Osteoblast (primary cell): Measurements from ENCODE around the gene MESD. TPM values are rescaled to one million over a fixed set of nuclear protein-coding genes. Genes with fewer than 3 reads are reported as not detected.

ENCODE experiments used
- DNase-seq: peaks from one replicate; pipeline ENCODE4 v3.0.0; 2011; ENCODE audit warnings: low spot score, mixed read lengths; ENCODE audit not compliant: insufficient read length; ENCODE audit errors: missing footprints
- H2AFZ ChIP-seq: 2 replicates; pipeline ENCODE4 v1.6.0; 2011; ENCODE audit warnings: mild to moderate bottlenecking, low read length
- H3K27ac ChIP-seq: 2 replicates; pipeline ENCODE4 v1.5.1; 2011; ENCODE audit warnings: mild to moderate bottlenecking, low read depth, low read length, moderate library complexity
- H3K27me3 ChIP-seq: 2 replicates; pipeline ENCODE4 v1.6.0; 2012; ENCODE audit warnings: mild to moderate bottlenecking, control low read depth, inconsistent platforms, low read length, moderate library complexity; ENCODE audit not compliant: insufficient read depth
- H3K36me3 ChIP-seq: 2 replicates; pipeline ENCODE4 v1.5.1; 2011; ENCODE audit warnings: mild to moderate bottlenecking, low read length, control low read depth, moderate library complexity; ENCODE audit not compliant: insufficient read depth
- H3K4me1 ChIP-seq: 2 replicates; pipeline ENCODE4 v1.5.1; 2011; ENCODE audit warnings: mild to moderate bottlenecking, low read length, control low read depth, moderate library complexity; ENCODE audit not compliant: insufficient read depth
- H3K4me2 ChIP-seq: 2 replicates; pipeline ENCODE4 v1.6.0; 2011; ENCODE audit warnings: mild to moderate bottlenecking, low read length; ENCODE audit not compliant: insufficient read depth
- H3K4me3 ChIP-seq: fragments of 200-600 bp; sonication (generic); 3 replicates; pipeline ENCODE4 v1.5.1; 2012; ENCODE audit warnings: mild to moderate bottlenecking, low read length, inconsistent platforms; ENCODE audit not compliant: insufficient read depth
- H3K79me2 ChIP-seq: 2 replicates; pipeline ENCODE4 v1.6.0; 2012; ENCODE audit warnings: mild to moderate bottlenecking, low read length, control low read depth, inconsistent platforms; ENCODE audit not compliant: insufficient read depth
- H3K9me3 ChIP-seq: 2 replicates; pipeline ENCODE4 v1.5.1; 2011; ENCODE audit warnings: low read depth, low read length, control low read depth
- H4K20me1 ChIP-seq: 2 replicates; pipeline ENCODE4 v1.6.0; 2012; ENCODE audit warnings: mild to moderate bottlenecking, low read length, control low read depth; ENCODE audit not compliant: insufficient read depth
- CTCF ChIP-seq: IDR thresholded peaks from 2 replicates; pipeline ENCODE4 v1.5.1; 2011; ENCODE audit warnings: mild to moderate bottlenecking, low read depth, low read length, moderate library complexity; ENCODE audit errors: extremely low read depth
- total RNA-seq: library from RNA; depleted of rRNA; stranded (reverse); fragments of >200 nt; gene quantifications from 2 replicates; pipeline ENCODE4 v1.2.3, GENCODE V29; 2012

Gene MESD
- total RNA-seq, 1 donor = 16.6 TPM

DNA sequence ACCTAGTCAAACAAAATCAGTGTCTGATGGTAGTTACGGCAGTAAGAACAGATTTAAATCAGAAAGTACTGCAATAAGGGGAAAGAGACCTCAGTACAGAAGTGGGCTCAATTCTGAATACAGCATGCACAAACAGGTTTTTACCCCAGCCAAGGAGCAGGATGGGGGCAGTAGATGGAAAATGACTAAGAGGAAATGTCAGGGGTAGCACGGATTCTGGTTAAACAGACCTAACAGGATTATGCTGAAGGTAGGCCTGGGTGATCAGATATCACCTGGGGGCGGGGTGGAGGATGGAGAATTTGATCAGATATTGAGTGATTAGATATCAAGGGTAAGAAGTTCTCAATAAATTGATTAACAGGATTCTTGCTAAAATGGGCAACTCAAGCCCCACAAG lies 19.0 kb downstream of the MESD start:
- Histone ChIP-seq H3K4me1 (peaks cover 3% of the 10 kb centered on the region), H3K27ac (no peak overlapping the region), H4K20me1 (peaks cover 7% of the 10 kb centered on the region), H3K27me3 (no peaks in the 10 kb centered on the region), H3K36me3 (peaks cover 4% of the 10 kb centered on the region), H2AFZ (no peak overlapping the region), H3K4me3 (no peak overlapping the region), H3K4me2 (no peak overlapping the region), H3K9me3 (no peaks in the 10 kb centered on the region), H3K79me2 (peaks cover 8% of the 10 kb centered on the region)
- no peak for DNase-seq
- no peak for TF ChIP-seq CTCF

GRCh38 chr15:80970018-80970657 lies 19.5 kb downstream of the MESD start:
- H3K36me3 ChIP-seq = peaks cover 4% of the 10 kb centered on the region
- H4K20me1 ChIP-seq = peaks cover 7% of the 10 kb centered on the region
- no peak overlapping the region for H3K4me2 ChIP-seq
- peaks cover 6% of the 10 kb centered on the region for H3K79me2 ChIP-seq
- peak; percentile 83 for TF ChIP-seq CTCF
- peak; percentile 80 for DNase-seq
- H3K27me3 ChIP-seq = no peaks in the 10 kb centered on the region
- H3K9me3 ChIP-seq = no peaks in the 10 kb centered on the region
- no peak overlapping the region for H3K27ac ChIP-seq
- H3K4me1 ChIP-seq = peaks cover 3% of the 10 kb centered on the region
- H2AFZ ChIP-seq = no peak overlapping the region
- H3K4me3 ChIP-seq = no peak overlapping the region

DNA sequence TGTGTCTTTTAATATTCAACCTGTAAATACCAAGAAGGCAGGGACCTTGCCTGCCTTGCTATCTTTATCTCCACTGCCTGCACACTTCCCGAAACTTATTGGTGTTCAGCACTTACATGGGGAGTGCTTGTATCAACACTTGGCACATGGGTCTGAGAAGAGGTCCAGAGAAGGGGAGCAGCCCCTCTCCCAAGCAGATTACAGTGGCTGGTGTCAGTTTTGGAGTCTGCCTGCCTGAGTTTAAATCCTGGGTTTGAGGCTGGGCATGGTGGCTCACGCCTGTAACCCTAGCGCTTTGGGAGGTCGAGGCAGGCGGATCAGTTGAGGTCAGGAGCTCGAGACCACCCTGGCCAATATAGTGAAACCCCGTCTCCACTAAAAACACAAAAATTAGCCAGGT lies 20.3 kb downstream of the MESD start:
- H3K27me3 ChIP-seq = no peaks in the 10 kb centered on the region
- peaks cover 5% of the 10 kb centered on the region for H3K79me2 ChIP-seq
- H3K27ac ChIP-seq = no peak overlapping the region
- H3K4me3 ChIP-seq = no peak overlapping the region
- H2AFZ ChIP-seq = no peak overlapping the region
- H3K4me1 ChIP-seq = peaks cover 3% of the 10 kb centered on the region
- no peak for DNase-seq
- H3K4me2 ChIP-seq = no peak overlapping the region
- H3K9me3 ChIP-seq = no peaks in the 10 kb centered on the region
- no peak for TF ChIP-seq CTCF
- H3K36me3 ChIP-seq = peaks cover 4% of the 10 kb centered on the region
- H4K20me1 ChIP-seq = peaks cover 7% of the 10 kb centered on the region

- no peak overlapping the region for H3K27ac ChIP-seq
- H3K27me3 ChIP-seq = no peaks in the 10 kb centered on the region
- no peaks in the 10 kb centered on the region for H3K79me2 ChIP-seq
- H3K4me2 ChIP-seq = no peak overlapping the region
- H3K4me1 ChIP-seq = peaks cover 3% of the 10 kb centered on the region
- peaks cover 7% of the 10 kb centered on the region for H4K20me1 ChIP-seq
- H3K36me3 ChIP-seq = peaks cover 4% of the 10 kb centered on the region
- no peak overlapping the region for H3K4me3 ChIP-seq
- no peak overlapping the region for H2AFZ ChIP-seq
- H3K9me3 ChIP-seq = no peaks in the 10 kb centered on the region
- no peak for DNase-seq
- no peak for TF ChIP-seq CTCF
Measured at GRCh38 chr15:80967991-80968510, 21.6 kb downstream of the MESD start.
